LHCN-M2 (cell line): ENCODE measurements around the gene HTR3B. TPM values are rescaled to one million over a fixed set of nuclear protein-coding genes. Genes with fewer than 3 reads are reported as not detected.
"Not testable (repeated sequence)": the region's sequence is repeated elsewhere in the genome, so short reads cannot be mapped to it uniquely, and the experiment has no call there.

ENCODE experiments used
- DNase-seq: peaks from one replicate; pipeline ENCODE4 v3.0.0-alpha.2; 2012; ENCODE audit warnings: low read depth
- total RNA-seq: library from RNA; depleted of rRNA; stranded (reverse); fragments of >200 nt; gene quantifications from 2 replicates; pipeline ENCODE4 v1.2.3, GENCODE V29; 2014

Gene HTR3B
- total RNA-seq, 1 experiment from 2014 or later: not detected

DNA sequence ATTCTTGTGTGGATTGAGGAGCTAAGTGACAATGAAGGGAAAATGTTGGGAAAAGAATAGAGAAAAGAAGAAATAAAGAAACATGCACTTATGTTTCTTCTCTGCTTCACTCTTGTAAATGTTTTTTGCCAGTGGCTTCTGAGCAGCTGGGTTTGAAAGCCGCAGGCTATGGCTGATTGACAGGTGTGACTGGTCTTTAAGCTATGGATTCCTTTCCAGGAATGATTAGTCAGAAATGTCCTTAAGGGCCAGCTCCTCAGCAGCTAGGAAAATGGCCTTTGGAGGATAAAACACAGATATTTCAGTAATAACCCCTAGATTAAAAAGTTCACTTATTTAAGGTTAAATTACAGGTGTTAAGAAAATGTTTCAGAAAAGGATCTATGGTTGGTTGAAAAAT, 22.7 kb upstream of the HTR3B start:
- peak; percentile 88 for DNase-seq

DNA sequence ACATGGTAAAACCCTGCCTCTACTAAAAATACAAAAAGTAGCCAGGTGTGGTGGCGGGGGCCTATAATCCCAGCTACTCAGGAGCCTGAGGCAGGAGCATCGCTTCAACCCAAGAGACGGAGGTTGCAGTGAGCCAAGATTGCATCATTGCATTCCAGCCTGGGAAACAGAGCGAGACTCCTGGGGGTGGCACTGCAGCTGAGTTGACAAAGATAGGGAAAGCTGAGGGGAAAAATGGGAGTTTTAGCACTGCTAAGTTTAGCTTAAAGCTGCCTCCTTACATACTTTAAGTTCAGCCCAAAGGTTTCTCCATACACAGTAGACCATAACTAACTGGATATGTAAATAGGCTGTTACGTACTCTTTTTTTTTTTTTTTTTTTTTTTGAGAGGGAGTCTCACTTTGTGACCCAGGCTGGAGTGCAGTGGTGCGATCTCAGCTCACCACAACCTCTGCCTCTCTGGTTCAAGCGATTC, 20.2 kb upstream of the HTR3B start:
- DNase-seq: no peak

DNA sequence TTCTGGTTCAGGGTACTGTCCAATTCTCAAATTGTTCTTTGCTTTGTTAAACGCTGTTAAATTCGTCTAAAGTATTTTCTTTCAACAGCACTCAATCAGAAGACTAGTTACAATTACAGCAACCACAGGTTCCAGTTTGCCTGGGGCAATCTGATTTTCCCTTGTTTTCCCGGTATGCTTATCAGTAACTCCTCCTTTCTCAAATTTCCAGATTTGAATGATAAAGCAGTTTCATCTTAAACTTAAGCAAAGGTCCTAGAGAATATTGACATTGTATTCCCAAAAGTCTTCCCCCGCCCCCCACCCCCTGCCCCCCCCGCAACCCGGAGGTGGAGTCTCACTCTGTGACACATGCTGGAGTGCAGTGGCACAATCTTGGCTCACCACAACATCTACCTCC, 18.7 kb upstream of the HTR3B start:
- no peak for DNase-seq

DNA sequence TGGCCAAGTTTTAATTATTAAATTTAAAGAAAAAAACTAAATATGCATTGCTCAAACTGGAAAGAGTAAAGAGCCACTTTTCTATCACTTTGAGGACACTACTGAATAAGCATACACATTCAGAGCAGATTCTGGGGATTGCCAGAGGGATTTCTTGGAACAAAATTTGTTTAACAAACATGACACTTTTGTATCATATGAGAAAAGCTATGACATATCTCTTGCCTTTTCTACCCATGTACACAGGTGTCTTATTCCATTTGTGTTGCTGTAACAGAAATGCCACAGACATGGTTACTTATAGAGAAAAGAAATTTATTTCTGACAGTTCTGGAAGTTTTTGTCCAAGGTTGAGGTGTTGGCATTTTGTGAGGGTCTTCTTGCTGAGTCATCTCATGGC, 15.7 kb upstream of the HTR3B start:
- DNase-seq: no peak

DNA sequence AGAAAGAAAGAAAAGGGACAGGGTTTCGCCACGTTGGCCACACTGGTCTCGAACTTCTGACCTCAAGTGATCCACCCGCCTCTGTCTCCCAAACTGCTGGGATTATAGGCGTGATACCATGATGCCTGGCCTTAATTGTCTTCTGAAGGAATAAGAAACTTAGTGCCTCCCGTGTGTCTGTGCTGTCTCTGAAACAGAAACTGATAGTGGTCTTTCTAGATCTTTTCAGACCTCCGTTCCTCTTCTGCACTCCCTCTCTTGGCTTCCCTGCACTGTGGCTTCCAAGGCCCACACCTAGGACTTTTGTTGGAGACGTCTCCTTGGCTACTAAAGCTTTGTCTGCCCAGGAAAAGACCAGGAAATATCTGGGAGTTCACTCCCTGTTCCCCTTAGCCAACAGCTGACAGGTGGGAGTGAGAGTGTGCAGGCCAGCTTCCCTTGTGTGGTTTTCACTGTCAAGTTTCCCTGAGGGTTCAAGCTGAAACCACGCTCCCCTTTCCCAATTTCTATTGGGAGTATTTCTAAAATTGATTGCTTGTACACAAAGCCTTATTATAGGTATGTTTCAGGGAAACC, 10.1 kb upstream of the HTR3B start:
- no peak for DNase-seq

DNA sequence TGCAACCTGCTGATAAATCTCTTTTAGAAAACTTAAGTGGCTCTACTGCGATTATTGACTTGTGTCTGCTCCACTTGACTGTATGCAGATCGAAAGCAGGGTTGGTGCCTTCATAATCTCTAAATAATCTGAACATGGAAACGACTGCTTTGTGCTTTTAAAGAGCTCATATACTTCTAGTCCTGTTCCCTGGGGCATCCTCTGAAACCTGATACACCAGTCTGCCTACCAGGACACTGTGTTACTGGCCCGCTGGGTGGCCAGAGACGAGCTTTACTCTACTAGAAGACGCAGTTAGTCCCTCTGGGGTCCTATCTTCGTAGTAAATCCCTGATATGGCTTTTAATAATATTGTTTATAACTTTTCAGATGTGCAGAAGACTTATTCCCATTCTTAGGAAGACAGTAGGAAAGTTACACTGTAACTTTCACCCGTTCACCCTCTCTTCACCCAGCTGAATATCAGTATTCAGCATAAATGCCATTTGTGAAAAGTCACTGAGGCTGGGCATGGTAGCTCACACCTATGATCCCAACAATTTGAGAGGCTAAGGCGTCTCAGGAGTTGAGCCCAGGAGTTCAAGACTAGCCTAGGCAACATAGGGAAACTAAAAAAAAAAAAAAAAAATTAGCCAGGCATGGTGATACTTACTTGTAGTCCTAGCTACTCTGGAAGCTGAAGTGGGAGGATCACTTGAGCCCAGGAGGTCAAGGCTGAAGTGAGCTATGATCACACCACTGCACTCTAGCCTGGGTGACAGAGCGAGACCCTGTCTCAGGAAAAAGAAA, 9.0 kb upstream of the HTR3B start:
- no peak for DNase-seq

DNA sequence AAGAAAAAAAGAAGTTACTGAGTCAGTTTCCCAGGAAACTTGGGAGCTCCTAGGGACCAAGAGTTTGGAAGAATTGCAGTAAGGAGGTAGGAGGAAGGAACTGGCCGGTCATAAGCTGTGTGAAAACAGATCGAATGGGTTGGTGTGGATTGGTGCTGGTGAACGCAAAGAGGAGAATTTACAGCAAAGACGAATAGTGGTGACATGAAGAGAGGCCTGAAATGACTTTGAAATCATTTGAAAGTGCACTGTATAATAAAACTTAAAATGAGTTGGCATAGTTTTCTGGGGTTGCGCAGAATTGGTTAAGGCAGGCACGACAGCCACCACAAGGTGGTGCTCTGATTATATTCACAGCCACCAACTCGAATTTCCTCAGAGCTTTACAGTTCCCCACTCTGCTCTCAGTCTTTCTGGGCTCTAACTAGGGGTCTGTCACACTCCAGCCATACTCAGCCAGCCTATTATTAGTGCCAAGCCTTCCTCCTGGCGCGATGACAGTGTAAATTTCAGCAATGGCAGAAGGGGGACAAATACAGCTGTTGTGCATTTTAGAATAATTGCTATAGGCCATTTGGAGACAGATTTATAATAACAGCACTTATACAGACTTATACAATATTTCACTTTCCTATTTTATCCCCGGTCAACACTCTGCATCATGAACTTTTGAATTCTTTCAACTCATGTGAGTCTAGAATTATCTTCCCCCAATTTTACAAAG, 8.3 kb upstream of the HTR3B start:
- DNase-seq: no peak

DNA sequence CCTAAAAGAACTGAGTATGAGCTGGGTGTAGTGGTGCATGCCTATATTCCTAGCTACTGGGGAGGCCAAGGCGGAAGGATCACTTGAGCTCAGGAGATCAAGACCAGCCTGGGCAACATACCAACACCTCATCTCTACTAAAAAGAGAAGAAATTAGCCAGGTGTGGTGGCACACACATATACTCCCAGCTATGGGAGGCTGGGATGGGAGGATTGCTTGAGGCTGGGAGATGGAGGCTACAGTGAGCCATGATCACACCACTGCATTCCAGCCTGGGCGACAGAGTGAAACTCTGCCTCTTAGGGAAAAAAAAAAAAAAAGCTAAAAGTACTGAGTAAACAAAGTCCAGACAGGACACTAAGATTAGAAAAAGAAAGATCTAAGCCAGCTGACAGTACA, 3.5 kb upstream of the HTR3B start:
- no peak for DNase-seq

DNA sequence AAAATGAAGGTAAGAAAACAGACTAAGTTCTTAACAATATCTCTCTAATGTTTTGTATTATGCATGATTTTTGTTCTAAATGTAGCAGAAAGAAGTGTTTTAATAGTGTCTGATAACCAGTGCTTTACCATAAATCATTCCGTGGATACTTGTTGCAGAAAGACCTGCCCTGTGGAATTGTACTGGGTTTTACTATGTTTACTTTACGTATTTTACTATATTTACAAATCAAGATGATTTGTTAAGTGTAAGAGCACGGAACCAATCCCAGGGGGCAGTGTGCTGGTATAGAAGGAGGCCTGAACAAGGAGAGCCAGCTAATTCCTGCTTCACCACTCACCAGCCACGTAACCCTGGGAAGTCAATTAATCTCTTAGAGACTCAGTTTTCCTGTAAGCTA, 1.4 kb downstream of the HTR3B start:
- DNase-seq: peak; percentile 34

DNA sequence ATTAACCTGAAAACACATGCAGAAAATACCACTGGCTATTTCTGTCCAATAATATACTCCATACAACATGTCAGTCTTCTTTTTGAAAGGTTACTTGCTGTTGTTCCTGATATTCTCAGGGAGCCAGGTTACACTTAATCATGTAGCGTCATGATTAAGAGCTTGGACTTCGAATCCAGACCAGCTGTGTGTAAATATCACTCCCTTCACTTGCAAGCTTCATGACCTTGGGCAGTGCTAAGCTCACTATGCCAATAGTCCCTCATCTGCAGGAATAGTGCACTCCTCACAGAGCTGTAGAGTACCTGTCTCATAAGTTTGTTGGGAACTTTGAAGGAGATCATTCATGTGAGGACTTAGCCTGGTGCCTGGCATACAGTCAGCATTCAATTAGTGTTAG, 1.9 kb downstream of the HTR3B start:
- no peak for DNase-seq

DNA sequence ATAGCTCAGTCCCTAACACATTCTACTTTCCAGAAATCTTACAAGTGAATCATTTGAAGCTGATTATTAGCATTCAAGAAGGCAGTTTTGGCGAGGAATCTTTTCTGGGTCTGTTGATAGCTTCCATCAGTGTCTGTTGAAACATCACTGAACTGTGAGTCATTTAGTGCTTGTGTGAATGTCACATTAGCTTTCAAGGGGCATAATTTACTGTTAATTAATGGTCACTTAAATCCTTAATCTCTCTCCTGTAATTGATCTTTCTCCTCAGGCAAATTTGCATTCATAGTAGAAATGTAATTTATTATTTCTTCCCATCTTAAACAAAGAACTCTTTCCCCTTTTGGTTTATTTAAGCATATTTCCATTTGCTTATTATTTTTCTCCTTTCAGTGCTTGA, 2.6 kb downstream of the HTR3B start:
- no peak for DNase-seq

DNA sequence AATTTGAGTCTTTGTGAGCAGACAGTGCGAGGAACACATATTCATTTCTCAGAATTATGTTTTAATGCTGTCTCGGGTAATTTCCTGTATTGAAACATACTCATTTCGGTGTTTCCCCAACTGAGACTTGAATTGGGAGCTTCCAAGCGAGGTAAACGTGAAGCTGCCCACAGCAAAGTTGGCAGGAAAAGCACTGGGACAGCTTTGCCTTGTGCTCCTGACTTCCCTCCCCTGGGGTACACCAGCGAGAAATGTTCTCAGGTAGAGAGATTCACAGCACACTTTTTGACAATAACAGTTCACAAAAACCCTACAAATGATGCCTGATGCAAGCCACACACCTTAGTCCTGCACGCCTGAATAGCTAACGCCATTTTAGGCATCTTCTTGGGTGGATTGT, 3.1 kb downstream of the HTR3B start:
- DNase-seq: no peak

DNA sequence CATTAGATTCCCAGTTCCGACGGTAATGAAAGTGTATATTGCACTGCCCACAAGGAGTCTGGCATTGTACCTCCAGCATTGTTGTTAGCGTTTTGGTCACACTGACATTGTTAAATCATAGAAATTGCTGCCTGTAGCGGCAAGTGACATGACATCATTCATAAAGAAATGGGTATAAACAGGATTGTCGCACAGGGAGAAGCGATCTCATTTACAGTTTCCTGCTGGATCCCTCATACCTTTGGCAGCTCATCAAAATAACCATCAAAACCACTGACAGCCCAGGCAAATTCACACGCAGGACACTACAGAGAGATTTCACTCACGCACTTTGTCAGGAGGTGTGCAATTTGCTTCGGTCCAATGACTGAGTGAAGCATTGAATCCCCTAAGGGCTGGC, 3.5 kb downstream of the HTR3B start:
- DNase-seq: no peak

DNA sequence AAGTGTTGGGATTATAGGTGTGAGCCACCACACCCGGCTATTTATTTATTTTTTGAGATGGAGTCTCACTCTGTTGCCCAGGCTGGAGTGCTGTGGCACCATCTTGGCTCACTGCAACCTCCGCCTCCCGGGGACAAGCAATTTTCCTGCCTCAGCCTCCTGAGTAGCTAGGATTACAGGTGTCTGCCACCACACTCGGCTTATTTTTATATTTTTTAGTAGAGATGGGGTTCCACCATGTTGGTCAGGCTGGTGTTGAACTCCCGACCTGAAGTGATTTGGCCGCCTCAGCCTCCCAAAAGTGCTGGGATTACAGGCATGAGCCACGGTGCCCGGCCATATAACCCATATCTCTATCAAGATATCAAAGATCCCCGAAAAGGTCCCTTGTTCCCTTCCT, 6.9 kb downstream of the HTR3B start:
- DNase-seq: not testable (repeated sequence)

DNA sequence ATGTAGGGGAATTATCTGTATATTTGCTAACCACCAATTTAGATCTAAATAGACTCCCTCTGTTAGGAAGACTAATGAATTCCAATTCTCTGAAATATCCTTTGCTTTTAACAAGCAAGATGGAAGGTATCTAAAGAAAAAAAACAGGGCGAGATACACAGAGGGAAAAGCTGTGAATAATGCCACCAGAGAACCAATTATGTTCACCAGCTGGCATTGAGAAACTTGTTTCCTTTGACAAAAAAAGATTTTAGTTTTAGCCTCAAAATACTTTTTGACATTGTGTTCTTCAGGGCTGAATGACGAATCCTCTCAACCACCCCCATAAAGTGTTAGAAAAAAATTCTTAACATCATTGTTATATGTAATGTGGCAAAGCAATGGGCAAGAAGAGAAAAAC, 19.0 kb downstream of the HTR3B start:
- DNase-seq: no peak

DNA sequence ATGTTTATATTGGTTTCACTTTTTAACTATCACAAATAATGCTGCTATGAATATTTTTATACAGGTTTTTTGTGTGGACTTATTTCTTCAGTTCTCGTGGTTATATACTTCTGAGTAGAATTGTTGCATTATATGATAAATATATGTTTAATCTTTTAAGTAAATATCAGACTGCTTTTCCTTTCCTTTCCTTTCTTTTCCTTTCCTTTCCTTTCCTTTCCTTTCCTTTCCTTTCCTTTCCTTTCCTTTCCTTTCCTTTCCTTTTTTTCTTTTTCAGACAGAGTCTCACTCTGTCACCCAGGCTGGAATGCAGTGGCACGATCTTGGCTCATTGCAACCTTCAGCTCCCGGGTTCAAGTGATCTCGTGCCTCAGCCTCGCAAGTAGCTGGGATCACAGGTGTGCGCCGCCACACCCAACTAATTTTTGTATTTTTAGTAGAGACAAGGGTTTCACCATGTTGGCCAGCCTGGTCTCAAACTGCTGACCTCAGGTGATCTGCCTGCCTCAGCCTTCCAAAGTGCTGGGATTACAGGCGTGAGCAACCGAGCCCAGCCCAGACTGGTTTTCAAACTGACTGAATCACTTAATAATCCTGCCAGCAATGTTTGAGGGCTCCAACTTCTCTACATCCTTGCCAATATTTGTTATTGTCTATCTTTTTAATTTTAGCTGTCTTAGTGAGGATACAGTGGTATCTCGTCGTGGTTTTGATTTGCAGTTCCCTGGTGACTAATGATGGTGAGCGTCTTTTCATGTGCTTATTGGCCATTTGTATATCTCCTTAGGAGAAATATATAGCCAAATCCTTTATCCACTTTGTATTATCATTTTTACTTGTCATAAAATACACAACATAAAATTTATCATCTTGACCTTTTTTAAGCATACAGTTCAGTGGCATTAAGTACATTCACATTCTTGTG, 21.9 kb downstream of the HTR3B start:
- peak; percentile 9 for DNase-seq

DNA sequence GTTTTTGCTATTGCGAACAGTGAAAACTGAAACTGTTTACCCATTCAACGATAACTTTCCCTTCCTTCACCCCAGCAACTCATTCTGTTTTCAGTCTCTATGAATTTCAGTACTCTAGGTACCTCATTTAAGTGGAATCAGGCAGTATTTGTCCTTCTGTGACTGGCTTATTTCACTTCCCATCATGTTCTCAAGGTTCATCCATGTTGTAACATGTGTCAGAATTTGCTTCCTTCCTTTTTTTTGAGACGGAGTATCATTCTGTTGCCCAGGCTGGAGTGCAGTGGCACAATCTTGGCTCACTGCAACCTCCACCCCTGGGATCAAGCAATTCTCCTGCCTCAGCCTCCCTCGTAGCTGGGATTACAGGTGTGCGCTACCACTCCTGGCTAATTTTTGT, 23.7 kb downstream of the HTR3B start:
- DNase-seq: no peak

DNA sequence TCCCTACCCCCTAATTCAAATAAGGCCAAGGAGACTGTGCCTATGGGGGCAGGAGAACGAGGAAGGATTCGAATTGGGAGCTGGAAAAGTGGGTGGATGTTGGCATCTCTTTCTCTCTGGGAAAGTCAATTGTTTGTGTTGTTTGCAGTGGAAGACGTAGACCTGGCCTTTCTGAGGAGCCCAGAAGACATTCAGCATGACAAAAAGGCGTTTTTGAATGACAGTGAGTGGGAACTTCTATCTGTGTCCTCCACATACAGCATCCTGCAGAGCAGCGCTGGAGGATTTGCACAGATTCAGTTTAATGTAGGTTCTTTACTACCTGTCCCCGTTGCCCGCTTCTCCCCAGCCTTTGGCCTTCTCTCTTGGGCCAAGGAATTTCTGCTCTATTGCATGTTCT, 28.2 kb downstream of the HTR3B start:
- DNase-seq: no peak

DNA sequence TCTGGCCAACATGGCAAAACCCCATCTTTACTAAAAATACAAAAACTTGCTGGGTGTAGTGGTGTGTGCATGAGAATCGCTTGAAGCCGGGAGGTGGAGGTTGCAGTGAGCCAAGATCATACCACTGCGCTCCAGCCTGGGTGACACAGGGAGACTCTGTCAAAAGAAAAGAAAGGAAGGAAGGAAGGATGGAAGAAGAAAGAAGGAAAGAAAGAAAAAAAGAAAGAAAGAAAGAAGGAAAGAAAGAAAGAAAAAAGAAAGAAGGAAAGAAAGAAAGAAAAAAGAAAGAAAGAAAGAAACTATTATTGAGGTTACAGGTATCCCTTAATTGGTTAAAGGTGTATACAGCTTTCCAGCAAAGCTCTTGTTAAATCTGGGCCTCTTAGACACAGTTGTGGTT, 29.6 kb downstream of the HTR3B start:
- DNase-seq: not testable (repeated sequence)

DNA sequence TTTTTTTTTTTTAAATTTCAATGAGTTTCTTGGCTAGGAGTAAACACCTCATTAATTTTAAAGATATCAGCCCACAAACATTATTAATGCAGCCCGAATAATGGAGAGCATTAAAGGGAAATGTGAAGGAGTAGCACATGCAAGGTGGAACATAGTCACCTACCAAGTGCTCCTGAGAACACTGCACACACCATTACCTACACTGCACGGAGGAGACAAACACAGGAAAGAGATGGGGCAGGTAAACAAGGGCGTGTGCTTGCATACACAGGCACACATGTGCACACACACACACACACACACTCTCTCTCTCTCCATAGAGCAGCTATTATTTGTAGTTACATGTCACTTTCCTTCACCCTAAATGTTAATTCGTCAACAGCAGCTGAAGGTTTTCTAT, 30.2 kb downstream of the HTR3B start:
- DNase-seq: no peak

DNA sequence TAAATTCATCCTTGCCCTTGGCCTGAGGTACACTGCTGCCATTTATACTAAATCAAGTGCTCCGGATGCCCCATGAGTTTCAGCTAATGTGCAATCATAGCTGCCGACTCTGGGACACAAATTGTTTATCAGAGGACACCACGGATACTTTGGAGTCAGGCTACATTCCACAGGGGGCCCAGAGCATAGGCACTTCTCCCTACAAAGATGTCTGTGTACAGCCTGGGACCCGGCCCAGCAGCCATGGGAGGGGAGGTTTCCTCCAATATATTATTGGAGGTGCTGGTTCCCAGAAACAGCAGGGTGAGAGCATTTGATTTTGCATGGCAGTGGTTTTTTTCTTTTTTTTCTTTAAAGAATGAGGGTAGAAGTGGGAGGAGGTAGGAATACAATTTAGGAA, 31.3 kb downstream of the HTR3B start:
- DNase-seq: no peak

DNA sequence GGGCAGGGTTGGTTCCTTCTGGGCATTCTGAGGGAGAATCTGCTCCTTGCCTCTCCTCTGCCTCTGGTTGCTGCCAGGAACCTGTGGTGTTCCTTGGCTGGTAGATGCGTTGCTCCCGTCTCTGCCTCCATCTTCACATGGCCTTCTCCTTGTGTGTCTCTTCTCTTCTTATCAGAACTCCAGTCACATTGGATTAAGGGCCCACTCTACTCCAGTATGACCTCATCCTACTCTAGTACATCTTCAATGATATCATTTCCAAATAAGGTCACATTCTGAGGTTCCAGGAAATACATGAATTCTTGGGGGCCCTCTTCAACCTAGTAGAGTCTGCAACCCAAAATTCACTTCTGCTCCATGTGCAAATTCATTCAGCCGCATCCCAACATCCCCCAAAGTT, 33.3 kb downstream of the HTR3B start:
- no peak for DNase-seq
